Stomach (tissue), 9 donors: ENCODE data around the gene EPG5. TPM values are rescaled to one million over a fixed set of nuclear protein-coding genes. Genes with fewer than 3 reads are reported as not detected.

Experiments
- DNase-seq, 2 donors: peaks; one replicate each; pipeline versions ENCODE4 v3.0.0 to v3.0.0-alpha.2; 2013 to 2019
- H3K27ac ChIP-seq, 5 donors: fragments of 200-600 bp in 4 of 5; sonication (generic) in 4 of 5; one replicate each; pipeline ENCODE4 v1.5.1; 2013 to 2019; ENCODE audit warnings: mild to moderate bottlenecking in 1 of 5, moderate library complexity in 1 of 5
- H3K27me3 ChIP-seq, 3 donors: fragments of 200-600 bp; sonication (generic); one replicate each; pipeline ENCODE4 v1.5.1; 2017 to 2019; ENCODE audit warnings: mixed run types in 1 of 3
- H3K36me3 ChIP-seq, 4 donors: fragments of 200-600 bp; sonication (generic); 1 replicate in 3 of 4; 2 replicates in 1 of 4; pipeline ENCODE4 v1.5.1; 2016 to 2019
- H3K4me1 ChIP-seq, 4 donors: fragments of 200-600 bp; sonication (generic); one replicate each; pipeline ENCODE4 v1.5.1; 2016 to 2019
- H3K4me3 ChIP-seq, 4 donors: fragments of 200-600 bp; sonication (generic) in 3 of 4; one replicate each; pipeline ENCODE4 v1.5.1; 2016 to 2019; ENCODE audit warnings: mild to moderate bottlenecking in 1 of 4
- H3K9me3 ChIP-seq, 4 donors: fragments of 200-600 bp; sonication (generic); one replicate each; pipeline ENCODE4 v1.5.1; 2016 to 2019
- CTCF ChIP-seq, 7 experiments: fragments of 450-650 bp in 4 of 7; fragments of 200-600 bp in 3 of 7; sonication (generic) in 3 of 7; IDR thresholded peaks; one replicate each; pipeline ENCODE4 v1.5.1; 2016 to 2019; ENCODE audit warnings: antibody characterized with exemption in 7 of 7, control low read depth in 2 of 7, mild to moderate bottlenecking in 1 of 7
- EP300 ChIP-seq: sonication (generic); formaldehyde crosslinking; IDR thresholded peaks from one replicate; pipeline ENCODE4 v1.6.1; 2017; ENCODE audit warnings: antibody characterized with exemption
- POLR2A ChIP-seq, 4 donors: fragments of 450-650 bp; IDR thresholded peaks; one replicate each; pipeline ENCODE4 v1.6.1; 2016; ENCODE audit warnings: antibody characterized with exemption in 4 of 4, control low read depth in 2 of 4, mild to moderate bottlenecking in 1 of 4, moderate library complexity in 1 of 4
- POLR2AphosphoS5 ChIP-seq, 3 donors: sonication (generic); formaldehyde crosslinking; IDR thresholded peaks; one replicate each; pipeline ENCODE4 v1.6.1; 2016; ENCODE audit warnings: antibody characterized with exemption in 3 of 3
- WGBS, 5 donors: extraction: QIAGEN DNeasy Blood & Tissue Kit in 3 of 5; methylation state at CpG; one replicate each; pipeline versions ENCODE4 v1.1.5 to v1.1.7; 2013 to 2018; 5-methylcytosine and 5-hydroxymethylcytosine counted together
- intact Hi-C: fragments of 100-400 bp; cut with DNase I; formaldehyde crosslinking; loops from one replicate; pipeline ENCODE4 v1.15.1; 2023; ENCODE audit warnings: low total_unique reads
- polyA plus RNA-seq, 3 donors: library from polyadenylated mRNA; stranded (reverse); fragments of 200-250 nt; gene quantifications; one replicate each; pipeline ENCODE4 v1.2.3, GENCODE V29; 2013
- total RNA-seq, 5 donors: library from RNA; depleted of rRNA; stranded (reverse); fragments of >200 nt; gene quantifications; one replicate each; pipeline versions ENCODE4 v1.1.0 to v1.2.3, GENCODE V29; 2014 to 2016
- donor health status: healthy with polysubstance abuse.
- donor health status: Bipolar disorder and iron deficiency.
- donor health status: healthy.

EPG5 gene
- total and polyA plus RNA-seq, 8 donors, result 2.0 to 52.9 (median 17.7) TPM

DNA sequence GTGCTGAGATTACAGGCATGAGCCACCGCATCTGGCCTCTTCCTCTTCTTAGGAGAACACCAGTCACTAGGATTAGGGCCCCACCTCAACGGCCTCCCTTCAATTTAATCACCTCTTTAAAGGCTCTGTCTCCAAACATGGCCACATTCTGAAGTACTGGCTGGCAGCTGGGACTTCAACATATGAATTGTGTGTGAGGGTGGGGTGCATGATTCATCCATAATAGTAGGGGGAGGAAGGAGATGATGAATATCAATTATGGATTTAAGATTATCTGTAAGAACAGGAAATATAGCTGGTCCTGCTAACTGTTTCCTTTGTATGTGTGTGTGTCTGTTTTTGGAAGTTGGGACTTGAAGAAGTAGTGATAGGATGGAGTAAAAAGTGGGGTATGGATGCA is 14.7 kb upstream of the EPG5 start:
- Histone ChIP-seq H3K27ac (no peak overlapping the region), H3K36me3 (peaks cover 0 to 3% (median 0%) of the 10 kb centered on the region in 4 donors), H3K9me3 (no peaks in the 10 kb centered on the region), H3K27me3 (no peaks in the 10 kb centered on the region), H3K4me3 (no peak overlapping the region), H3K4me1 (peaks cover 0 to 11% (median 5%) of the 10 kb centered on the region in 4 donors)
- no peak for DNase-seq
- intact Hi-C loops, result no loop called here
- WGBS, 5 donors, result 61 to 85% (median 68%) methylated on average over 2 of the region's 2 CpGs
- TF ChIP-seq EP300 (no peak), POLR2AphosphoS5 (IDR thresholded peaks at IDR 0.05) (no peak), CTCF (IDR thresholded peaks at IDR 0.05) (no peak), POLR2A (IDR thresholded peaks at IDR 0.05) (no peak)

GRCh38 chr18:45980229-45980628 is 13.1 kb upstream of the EPG5 start:
- H3K4me3 ChIP-seq, result no peak overlapping the region
- peaks cover 0 to 11% (median 5%) of the 10 kb centered on the region in 4 donors for H3K4me1 ChIP-seq
- WGBS, 5 donors, result 22 to 57% (median 42%) methylated on average over 2 of the region's 2 CpGs
- TF ChIP-seq EP300 (no peak), POLR2A (IDR thresholded peaks at IDR 0.05) (no peak), POLR2AphosphoS5 (IDR thresholded peaks at IDR 0.05) (no peak), CTCF (IDR thresholded peaks at IDR 0.05) (no peak)
- DNase-seq, result peak in 1 of 2 donors; percentile 12
- no peak overlapping the region for H3K27ac ChIP-seq
- no peaks in the 10 kb centered on the region for H3K27me3 ChIP-seq
- intact Hi-C loops, result no loop called here
- peaks cover 0 to 3% (median 0%) of the 10 kb centered on the region in 4 donors for H3K36me3 ChIP-seq
- H3K9me3 ChIP-seq, result no peaks in the 10 kb centered on the region

- WGBS, 5 donors, result 82 to 100% (median 88%) methylated on average over 1 of the region's 1 CpG
- H3K27me3 ChIP-seq, result no peaks in the 10 kb centered on the region
- no peaks in the 10 kb centered on the region for H3K36me3 ChIP-seq
- H3K4me1 ChIP-seq, result peaks cover 0 to 20% (median 10%) of the 10 kb centered on the region in 4 donors
- H3K4me3 ChIP-seq, result no peak overlapping the region
- no peak for DNase-seq
- no peaks in the 10 kb centered on the region for H3K9me3 ChIP-seq
- no peak for TF ChIP-seq CTCF (IDR thresholded peaks at IDR 0.05)
- TF ChIP-seq POLR2AphosphoS5 (IDR thresholded peaks at IDR 0.05), result no peak
- TF ChIP-seq POLR2A (IDR thresholded peaks at IDR 0.05), result no peak
- TF ChIP-seq EP300, result no peak
- intact Hi-C loops, result no loop called here
- H3K27ac ChIP-seq, result no peak overlapping the region
These were observed 11.0 kb upstream of the EPG5 start for GRCh38 chr18:45978084-45978483.

- Histone ChIP-seq H3K9me3 (no peaks in the 10 kb centered on the region), H3K4me3 (no peak overlapping the region), H3K27ac (no peak overlapping the region), H3K36me3 (no peaks in the 10 kb centered on the region), H3K27me3 (no peaks in the 10 kb centered on the region), H3K4me1 (peaks cover 0 to 20% (median 10%) of the 10 kb centered on the region in 4 donors)
- TF ChIP-seq EP300 (no peak), POLR2A (IDR thresholded peaks at IDR 0.05) (no peak), POLR2AphosphoS5 (IDR thresholded peaks at IDR 0.05) (no peak), CTCF (IDR thresholded peaks at IDR 0.05) (no peak)
- intact Hi-C loops, result no loop called here
- 86 to 91% (median 88%) methylated on average over 5 of the region's 5 CpGs for WGBS, 5 donors
- no peak for DNase-seq
These were observed 9.8 kb upstream of the EPG5 start for GRCh38 chr18:45976974-45977373.
